AG10803 (cell line): ENCODE results near the gene ZC2HC1C.

Experiments
- DNase-seq: peaks from one replicate; pipeline ENCODE4 v3.0.0; 2010; ENCODE audit warnings: low read depth
- H3K4me3 ChIP-seq: 2 replicates; pipeline ENCODE4 v1.5.1; 2011; ENCODE audit warnings: mild to moderate bottlenecking, low read length, control low read depth
- TF ChIP-seq, protein P1 (sequence below): conservative IDR thresholded peaks from 2 replicates; pipeline ENCODE4 v1.5.1; 2011; ENCODE audit warnings: mild to moderate bottlenecking, low read length, control low read depth, inconsistent platforms

The ZC2HC1C gene

DNA sequence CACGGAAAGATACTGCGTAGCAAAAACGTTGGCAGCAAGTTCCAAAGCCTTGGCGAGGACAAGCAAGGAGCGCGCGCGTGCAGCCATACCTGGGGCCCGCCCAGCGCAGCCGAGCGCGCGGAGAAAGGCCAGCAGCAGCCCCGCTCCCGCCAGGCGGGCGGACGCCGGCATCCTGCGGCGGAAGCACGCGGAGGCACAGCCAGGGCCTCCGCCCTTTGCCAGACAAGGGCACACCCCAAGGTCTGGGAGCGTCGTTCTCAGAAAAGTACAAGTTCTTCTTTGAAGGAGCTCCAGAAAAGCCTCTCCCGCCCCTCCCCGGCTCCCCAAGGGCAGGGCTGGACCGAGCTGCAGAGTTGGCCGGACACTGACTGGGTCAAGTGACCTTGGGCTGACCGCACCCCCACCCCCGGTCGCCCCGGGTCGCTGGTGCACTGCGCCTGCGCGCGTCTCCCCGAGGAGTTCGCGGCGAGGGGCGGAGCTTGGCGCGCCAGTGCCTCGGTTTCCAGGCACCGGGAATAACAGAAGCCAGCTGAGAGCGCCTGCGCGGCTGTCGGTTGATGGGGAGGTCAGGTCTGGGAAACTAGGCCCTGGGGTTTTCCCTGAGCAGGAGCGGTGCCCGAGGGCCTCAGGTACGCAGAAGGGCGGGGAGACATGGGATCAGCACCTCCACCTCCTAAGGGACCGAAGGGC lies at the start of gene ZC2HC1C:
Gene ZC2HC1C, plus strand, starts transcription at position 521 of the 690 bp plus-strand sequence. CDS start 933 bp downstream, outside the sequence.
- peak; percentile 83 for DNase-seq

DNA sequence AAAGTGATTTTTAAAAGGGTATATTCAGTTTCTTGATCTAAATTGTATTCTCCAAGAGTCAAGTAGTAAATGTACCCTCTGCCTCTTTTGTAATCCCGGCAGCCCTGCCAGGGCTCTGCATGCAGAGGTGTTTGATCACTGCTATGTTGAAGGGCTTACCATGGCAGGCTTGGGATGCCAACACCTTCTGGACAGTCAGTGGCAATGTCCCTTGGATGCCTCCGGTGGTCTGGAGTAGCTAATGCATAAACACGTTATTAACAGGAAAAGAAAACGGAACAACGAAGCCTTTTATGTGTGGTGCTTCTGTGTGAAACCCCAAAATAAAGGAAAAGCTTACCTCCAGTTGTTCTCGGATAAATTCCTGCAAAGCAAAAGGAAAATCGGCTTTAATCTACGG lies 46.8 kb upstream of the ZC2HC1C start:
- no peak overlapping the region for H3K4me3 ChIP-seq
- TF ChIP-seq, protein P1, sequence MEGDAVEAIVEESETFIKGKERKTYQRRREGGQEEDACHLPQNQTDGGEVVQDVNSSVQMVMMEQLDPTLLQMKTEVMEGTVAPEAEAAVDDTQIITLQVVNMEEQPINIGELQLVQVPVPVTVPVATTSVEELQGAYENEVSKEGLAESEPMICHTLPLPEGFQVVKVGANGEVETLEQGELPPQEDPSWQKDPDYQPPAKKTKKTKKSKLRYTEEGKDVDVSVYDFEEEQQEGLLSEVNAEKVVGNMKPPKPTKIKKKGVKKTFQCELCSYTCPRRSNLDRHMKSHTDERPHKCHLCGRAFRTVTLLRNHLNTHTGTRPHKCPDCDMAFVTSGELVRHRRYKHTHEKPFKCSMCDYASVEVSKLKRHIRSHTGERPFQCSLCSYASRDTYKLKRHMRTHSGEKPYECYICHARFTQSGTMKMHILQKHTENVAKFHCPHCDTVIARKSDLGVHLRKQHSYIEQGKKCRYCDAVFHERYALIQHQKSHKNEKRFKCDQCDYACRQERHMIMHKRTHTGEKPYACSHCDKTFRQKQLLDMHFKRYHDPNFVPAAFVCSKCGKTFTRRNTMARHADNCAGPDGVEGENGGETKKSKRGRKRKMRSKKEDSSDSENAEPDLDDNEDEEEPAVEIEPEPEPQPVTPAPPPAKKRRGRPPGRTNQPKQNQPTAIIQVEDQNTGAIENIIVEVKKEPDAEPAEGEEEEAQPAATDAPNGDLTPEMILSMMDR, result peak; percentile 34; the same call in 1 of the 2 replicates
- DNase-seq, result no peak

More for the DNA sequence above, at the start of gene ZC2HC1C:
- TF ChIP-seq, protein P1, result no peak
- H3K4me3 ChIP-seq, result peak within 1 kb of the TSS; percentile 71

DNA sequence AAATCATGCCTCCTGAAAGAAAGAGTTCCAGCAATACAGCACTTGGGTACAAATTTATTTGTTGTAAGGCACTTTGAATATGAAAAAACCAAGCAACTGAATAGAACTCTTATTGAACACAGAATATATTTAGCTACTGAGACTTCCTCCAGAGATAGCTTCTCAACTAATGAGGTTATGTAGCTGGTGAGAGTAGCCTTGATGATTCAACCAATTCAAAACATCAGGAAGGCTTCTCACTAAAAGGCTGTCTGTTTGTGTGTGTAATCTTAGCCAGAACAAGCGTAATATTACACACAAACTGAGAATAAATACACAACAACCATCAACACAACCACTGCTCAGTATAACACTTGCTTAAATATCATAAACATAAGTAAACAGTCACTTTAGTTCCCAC lies 46.3 kb upstream of the ZC2HC1C start:
- TF ChIP-seq, protein P1, result no peak
- DNase-seq, result no peak
- H3K4me3 ChIP-seq, result no peak overlapping the region

DNA sequence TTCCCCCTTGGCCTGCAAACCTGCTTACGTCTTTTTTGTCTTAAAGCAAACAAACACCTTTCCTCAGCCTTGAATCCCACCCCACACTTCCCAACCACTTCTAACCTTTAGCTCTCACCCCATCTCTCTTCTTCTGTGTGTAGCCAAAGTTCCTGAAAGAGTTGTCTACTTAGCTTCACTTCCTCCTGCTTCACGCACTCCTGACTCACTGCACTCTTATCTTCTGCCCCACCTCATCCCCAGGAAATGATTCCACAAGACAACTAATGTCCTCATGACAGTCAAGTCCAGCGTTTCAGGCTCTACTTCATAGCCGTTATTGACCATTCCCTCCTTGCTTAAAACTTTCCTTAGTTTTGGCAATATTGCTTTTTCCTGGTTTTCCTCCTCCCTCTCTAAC lies 44.4 kb upstream of the ZC2HC1C start:
- H3K4me3 ChIP-seq, result no peak overlapping the region
- TF ChIP-seq, protein P1, result no peak
- no peak for DNase-seq

GRCh38 chr14:75025876-75026275 lies 43.6 kb upstream of the ZC2HC1C start:
- H3K4me3 ChIP-seq, result no peak overlapping the region
- TF ChIP-seq, protein P1, result no peak
- no peak for DNase-seq

DNA sequence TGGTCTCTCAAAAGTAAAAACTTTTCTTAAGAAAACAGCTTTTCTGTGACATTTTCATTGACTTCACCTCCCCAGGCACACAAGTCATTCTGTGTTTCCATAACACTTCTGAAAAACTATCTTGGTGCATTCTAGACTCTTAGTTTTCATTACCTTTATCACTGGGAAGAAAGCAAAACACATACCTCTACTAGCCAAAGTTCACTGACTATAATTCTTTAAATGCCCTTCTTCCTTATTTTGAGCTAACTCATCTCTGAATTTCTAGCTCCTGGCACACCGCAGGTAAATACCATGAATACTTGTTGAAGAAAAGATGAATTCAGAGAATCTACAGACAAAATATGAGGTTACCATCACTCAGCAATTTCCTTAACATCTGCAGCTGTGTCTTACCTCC lies 39.3 kb upstream of the ZC2HC1C start:
- TF ChIP-seq, protein P1, result no peak
- DNase-seq, result no peak
- H3K4me3 ChIP-seq, result no peak overlapping the region

DNA sequence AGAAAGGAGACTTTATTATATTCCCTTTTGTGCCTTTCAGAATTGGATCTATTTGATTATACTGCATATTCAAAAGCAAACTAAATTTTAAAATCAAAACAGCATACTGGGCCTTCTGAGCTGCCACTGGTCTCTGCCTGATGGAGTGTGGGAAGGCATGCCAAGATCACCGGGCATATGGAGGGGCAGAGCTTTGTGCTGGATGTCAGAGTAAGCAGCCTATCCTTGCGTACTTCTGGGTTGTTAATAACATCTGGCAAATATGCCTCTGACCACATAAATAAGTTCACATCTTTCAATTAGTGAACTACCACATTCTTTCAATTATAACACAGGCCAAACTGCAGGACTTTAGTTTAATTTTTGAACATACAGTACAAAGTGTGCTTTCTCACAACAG lies 36.5 kb upstream of the ZC2HC1C start:
- TF ChIP-seq, protein P1, result no peak
- DNase-seq, result no peak

More for the DNA sequence above, 36.5 kb upstream of the ZC2HC1C start:
- H3K4me3 ChIP-seq, result no peak overlapping the region
